Subcutaneous adipose tissue (tissue), 4 donors: ENCODE measurements around the gene WDR64. TPM values are rescaled to one million over a fixed set of nuclear protein-coding genes. Genes with fewer than 3 reads are reported as not detected.

Experiments
- CTCF ChIP-seq: fragments of 450-650 bp; IDR thresholded peaks from one replicate; pipeline ENCODE4 v1.5.1; 2016; ENCODE audit warnings: low read depth, mild to moderate bottlenecking, control low read depth, antibody characterized with exemption, moderate library complexity
- total RNA-seq, 4 donors: library from RNA; depleted of rRNA; stranded (reverse); fragments of >200 nt; gene quantifications; one replicate each; pipeline ENCODE4 v1.1.0, GENCODE V29; 2016

Gene WDR64
- total RNA-seq, 4 donors from 2014 or later, result not detected

GRCh38 chr1:241738284-241739078 is 86.4 kb downstream of the WDR64 start:
- TF ChIP-seq CTCF, result no peak

- no peak for TF ChIP-seq CTCF
Measured at GRCh38 chr1:241742084-241742483, 90.0 kb downstream of the WDR64 start.

GRCh38 chr1:241744591-241744990 is 92.5 kb downstream of the WDR64 start:
- TF ChIP-seq CTCF, result no peak

GRCh38 chr1:241747992-241748391 is 95.9 kb downstream of the WDR64 start:
- TF ChIP-seq CTCF, result no peak

GRCh38 chr1:241749041-241749944 is 97.2 kb downstream of the WDR64 start:
- no peak for TF ChIP-seq CTCF

- TF ChIP-seq CTCF, result no peak
Measured at GRCh38 chr1:241749945-241750695, 98.0 kb downstream of the WDR64 start.
